ENCODE results near the gene SPAG7.

The SPAG7 gene

GRCh38 chr17:4967539-4968485 lies at the start of gene SPAG7:
Gene SPAG7 (minus strand): TSS chr17:4967817. CDS start chr17:4967804, 13 bp downstream.
- peak; percentile 94 for DNase-seq

GRCh38 chr17:5014357-5014756 lies 46.7 kb upstream of the SPAG7 start:
- no peak for DNase-seq

GRCh38 chr17:5011928-5012327 lies 44.3 kb upstream of the SPAG7 start:
- DNase-seq: no peak

DNA sequence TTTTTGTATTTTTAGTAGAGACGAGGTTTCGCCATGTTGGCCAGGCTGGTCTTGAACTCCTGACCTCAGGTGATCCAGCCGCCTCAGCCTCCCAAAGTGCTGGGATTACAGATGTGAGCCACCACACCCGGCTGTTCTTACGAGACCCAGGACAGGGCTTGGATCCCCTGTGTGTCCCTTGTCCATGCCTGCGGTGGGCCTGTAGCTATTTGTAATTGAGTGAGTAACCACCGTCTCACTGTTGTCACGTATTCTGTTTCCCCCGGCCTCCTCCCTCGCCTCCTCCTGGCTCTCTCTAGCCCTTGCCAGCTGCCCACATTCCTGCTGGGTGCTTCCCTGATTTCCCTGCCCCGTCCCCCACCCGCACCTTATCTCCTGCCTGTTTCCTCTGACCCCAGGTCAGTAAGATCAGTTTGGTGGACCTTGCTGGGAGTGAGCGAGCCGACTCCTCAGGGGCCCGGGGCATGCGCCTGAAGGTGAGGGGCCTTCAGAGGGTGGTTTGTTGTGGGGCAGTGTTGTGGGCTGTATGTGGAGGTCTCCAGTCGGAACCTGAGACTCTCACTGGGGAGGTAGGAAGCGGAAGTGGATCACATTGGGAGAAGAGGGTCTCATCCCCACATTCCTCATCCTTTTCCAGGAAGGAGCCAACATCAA lies 35.7 kb upstream of the SPAG7 start:
- DNase-seq: no peak

- no peak for DNase-seq
Measured at GRCh38 chr17:5002121-5002788, 34.6 kb upstream of the SPAG7 start.

GRCh38 chr17:5000237-5000639 lies 32.6 kb upstream of the SPAG7 start:
- DNase-seq: no peak

DNA sequence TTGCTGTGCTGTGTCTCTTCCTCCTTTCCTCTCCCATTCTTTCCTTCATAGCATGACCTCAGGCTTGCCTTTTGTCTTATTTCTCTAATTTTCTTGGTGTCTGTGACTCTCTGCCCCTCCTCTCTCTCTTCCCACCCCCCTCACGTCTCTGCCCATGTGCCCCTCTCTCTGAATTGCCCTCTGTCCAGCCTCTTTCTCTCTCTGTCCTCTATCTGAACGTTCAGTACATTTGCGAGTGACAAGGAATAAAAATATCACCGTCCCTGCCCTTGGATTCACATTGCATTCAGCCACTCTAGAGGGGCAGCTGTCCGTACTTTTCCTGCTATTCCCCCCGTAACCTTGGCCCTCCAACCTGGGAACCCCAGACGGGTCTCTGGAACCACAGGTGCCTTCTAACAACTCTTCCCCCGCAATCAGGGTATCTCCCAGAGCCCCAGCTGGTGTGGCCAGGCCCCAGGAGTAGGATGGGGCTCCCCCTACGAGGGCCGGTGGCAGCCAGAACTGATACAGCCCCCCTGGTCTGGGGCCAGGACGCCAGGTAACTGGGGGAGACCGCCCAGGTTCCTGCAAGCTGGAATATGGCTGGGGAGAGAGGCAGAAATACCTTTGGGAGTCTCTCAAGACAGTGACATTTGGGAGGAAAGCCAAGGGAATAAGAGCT lies 31.9 kb upstream of the SPAG7 start:
- DNase-seq: no peak

- no peak for DNase-seq
Measured at GRCh38 chr17:4998732-4999429, 31.3 kb upstream of the SPAG7 start.

- peak; percentile 26 for DNase-seq
Measured at GRCh38 chr17:4998027-4998731, 30.6 kb upstream of the SPAG7 start.

- DNase-seq: peak; percentile 92
Measured at GRCh38 chr17:4997302-4998026, 29.8 kb upstream of the SPAG7 start, which contains the start of the genes INCA1 and KIF1C. Gene INCA1 (minus strand): TSS chr17:4997522. CDS start chr17:4994437, 3,085 bp downstream. Gene KIF1C (plus strand): TSS chr17:4997950. CDS start chr17:5000247, 2,297 bp downstream.

DNA sequence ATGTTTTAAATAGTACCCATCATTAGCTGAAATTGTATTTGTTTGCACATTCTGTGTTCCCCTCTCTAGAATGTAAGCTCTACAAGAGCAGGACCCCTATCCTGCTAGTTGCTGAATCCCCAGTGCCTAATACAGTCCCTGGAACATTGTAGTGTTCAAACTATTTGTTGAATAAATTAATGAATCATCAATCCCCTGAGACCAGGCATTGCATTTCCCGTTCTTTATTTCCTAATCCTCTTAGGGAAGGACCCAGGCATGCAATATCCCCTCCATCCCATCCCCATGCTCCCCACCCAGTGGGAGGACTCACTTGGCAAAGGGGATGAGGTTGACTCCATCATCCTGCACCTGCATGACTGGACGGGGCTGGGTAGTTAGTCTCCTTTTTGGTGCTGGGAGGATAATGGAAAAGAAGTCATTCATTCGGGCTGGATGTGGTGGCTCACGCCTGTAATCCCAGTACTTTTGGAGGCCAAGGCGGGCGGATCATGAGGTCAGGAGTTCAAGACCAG lies 26.5 kb upstream of the SPAG7 start:
- no peak for DNase-seq

GRCh38 chr17:4987767-4988567 lies 20.4 kb upstream of the SPAG7 start:
- no peak for DNase-seq

GRCh38 chr17:4986951-4987766 lies 19.5 kb upstream of the SPAG7 start, which contains the start of gene CAMTA2:
Gene CAMTA2 (minus strand): TSS chr17:4987675. CDS start chr17:4986222, 1,453 bp downstream.
- DNase-seq: peak; percentile 82

DNA sequence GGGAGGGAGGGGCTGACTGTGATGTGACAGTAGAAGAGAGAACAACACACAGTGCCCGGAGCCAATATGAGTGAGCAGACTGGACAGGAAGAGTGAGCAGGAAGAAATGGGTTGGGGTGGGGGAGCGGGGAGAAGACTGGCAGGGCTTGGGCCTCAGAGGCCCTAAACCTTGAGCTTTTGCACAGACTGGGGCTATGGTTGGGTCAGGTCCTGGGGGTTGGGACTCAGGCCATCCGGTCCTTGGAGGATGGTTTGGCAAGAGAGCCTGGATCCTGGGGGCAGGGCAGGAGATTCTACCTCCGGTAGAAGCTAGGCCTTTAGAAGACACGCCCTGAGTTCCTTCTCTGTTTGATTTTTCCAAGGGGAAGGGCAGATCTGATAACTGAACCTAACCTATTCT lies 18.8 kb upstream of the SPAG7 start:
- no peak for DNase-seq

- no peak for DNase-seq
Measured at GRCh38 chr17:4982305-4982704, 14.7 kb upstream of the SPAG7 start.

- peak; percentile 52 for DNase-seq
Measured at GRCh38 chr17:4980644-4981216, 13.1 kb upstream of the SPAG7 start.

GRCh38 chr17:4978726-4979125 lies 11.1 kb upstream of the SPAG7 start:
- no peak for DNase-seq

DNA sequence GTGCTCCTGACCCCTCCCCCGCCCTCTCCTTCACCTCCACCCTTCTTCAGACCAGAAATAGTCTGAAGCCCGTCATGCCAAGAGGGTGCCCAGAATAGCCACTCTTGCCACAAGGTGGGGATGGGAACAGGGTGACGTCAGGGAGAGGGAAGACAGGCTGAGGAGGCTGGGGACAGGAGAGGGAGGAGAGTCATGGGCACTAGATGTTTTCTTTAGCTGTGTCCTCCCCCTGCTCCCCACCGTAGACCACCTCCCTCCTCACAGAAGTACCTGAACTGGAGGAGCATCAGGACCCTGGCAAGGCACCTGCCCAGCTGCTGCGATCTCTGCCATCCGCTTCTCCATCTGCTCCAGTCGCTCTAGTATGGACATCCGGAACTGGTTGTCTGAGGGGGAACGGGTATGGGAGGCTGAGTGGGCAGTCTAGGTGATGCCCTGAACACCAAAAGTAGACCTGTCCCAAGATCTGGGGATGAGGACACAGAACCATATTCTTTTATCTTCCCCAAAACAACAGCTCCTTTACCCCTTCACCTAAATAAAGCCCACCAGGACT lies 6.6 kb upstream of the SPAG7 start:
- DNase-seq: no peak
